ENCODE results near the gene NUBP2.

GRCh38 chr16:1820946-1821290, 38.2 kb downstream of the NUBP2 start:
- no peak for TF ChIP-seq CTCF (conservative IDR thresholded peaks at IDR 0.05; ENCODE audit: low read depth, low read length)
- no peak for TF ChIP-seq EZH2phosphoT487 (IDR thresholded peaks at IDR 0.05; ENCODE audit: borderline replicate concordance, low read length)

Data from PC-3 (cell line).